Measurements from ENCODE around the gene SMO.

The SMO gene

GRCh38 chr7:129188372-129188891, at the start of gene SMO:
SMO (plus strand) TSS chr7:129188633; CDS start chr7:129189152, 519 bp downstream.
- TF ChIP-seq CTCF (IDR thresholded peaks at IDR 0.05), result no peak

GRCh38 chr7:129143724-129144094, 44.7 kb upstream of the SMO start:
- DNase-seq (ENCODE audit: low spot score), result no peak
- Histone ChIP-seq H3K27ac (no peak overlapping the region), H3K4me3 (peak overlapping the region; percentile 75)
- no peak for TF ChIP-seq CTCF (IDR thresholded peaks at IDR 0.05)

More at GRCh38 chr7:129188372-129188891, at the start of gene SMO:
- no peak for DNase-seq (ENCODE audit: low spot score)
- Histone ChIP-seq H3K27ac (peak within 1 kb of the TSS in 1 of 2 donors; percentile 8), H3K4me3 (peak within 1 kb of the TSS; percentile 81)

- no peak for DNase-seq (ENCODE audit: low spot score)
- Histone ChIP-seq H3K27ac (peak within 1 kb of the TSS in 1 of 2 donors; percentile 16), H3K4me3 (peak within 1 kb of the TSS; percentile 75)
- no peak for TF ChIP-seq CTCF (IDR thresholded peaks at IDR 0.05)
Observed at GRCh38 chr7:129144095-129144833, 44.2 kb upstream of the SMO start, which contains the start of gene TSPAN33. TSPAN33 (plus strand) TSS chr7:129144707; CDS start chr7:129144981, 274 bp downstream.

- Histone ChIP-seq H3K4me3 (peak overlapping the region; percentile 75), H3K27ac (peak overlapping the region in 1 of 2 donors; percentile 16)
- no peak for DNase-seq (ENCODE audit: low spot score)
- TF ChIP-seq CTCF (IDR thresholded peaks at IDR 0.05), result no peak
Observed at GRCh38 chr7:129144834-129145668, 43.4 kb upstream of the SMO start.

- Histone ChIP-seq H3K4me3 (no peak overlapping the region), H3K27ac (no peak overlapping the region)
- no peak for TF ChIP-seq CTCF (IDR thresholded peaks at IDR 0.05)
- DNase-seq (ENCODE audit: low spot score), result no peak
Observed at GRCh38 chr7:129146237-129146979, 42.0 kb upstream of the SMO start.

GRCh38 chr7:129147731-129148130, 40.7 kb upstream of the SMO start:
- no peak overlapping the region for H3K27ac ChIP-seq
- TF ChIP-seq CTCF (IDR thresholded peaks at IDR 0.05), result no peak
- no peak overlapping the region for H3K4me3 ChIP-seq
- no peak for DNase-seq (ENCODE audit: low spot score)
